ENCODE results near the gene CFAP251. TPM values are rescaled to one million over a fixed set of nuclear protein-coding genes. Genes with fewer than 3 reads are reported as not detected.

CFAP251 gene
- total RNA-seq, 1 donor from 2014 or later = 1.2 TPM

GRCh38 chr12:122050706-122051105 lies 132.3 kb downstream of the CFAP251 start:
- POLR2A ChIA-PET = no interaction called here
- CTCF ChIA-PET = interaction anchor here (8.7 kb wide), 1 partner anchor 72 kb away, joined by 122 read pairs; no protein-coding TSS in a partner anchor
- intact Hi-C loops (cut with micrococcal nuclease) = no loop called here
- no peak overlapping the region for H3K4me3 Mint-ChIP-seq
- H3K36me3 Mint-ChIP-seq (ENCODE audit: low read depth) = peaks cover 70% of the 10 kb centered on the region
- H3K4me1 Mint-ChIP-seq = peaks cover 4% of the 10 kb centered on the region
- no peaks in the 10 kb centered on the region for H3K9me3 Mint-ChIP-seq
- H3K27ac Mint-ChIP-seq = no peak overlapping the region
- TF ChIP-seq, protein P1, sequence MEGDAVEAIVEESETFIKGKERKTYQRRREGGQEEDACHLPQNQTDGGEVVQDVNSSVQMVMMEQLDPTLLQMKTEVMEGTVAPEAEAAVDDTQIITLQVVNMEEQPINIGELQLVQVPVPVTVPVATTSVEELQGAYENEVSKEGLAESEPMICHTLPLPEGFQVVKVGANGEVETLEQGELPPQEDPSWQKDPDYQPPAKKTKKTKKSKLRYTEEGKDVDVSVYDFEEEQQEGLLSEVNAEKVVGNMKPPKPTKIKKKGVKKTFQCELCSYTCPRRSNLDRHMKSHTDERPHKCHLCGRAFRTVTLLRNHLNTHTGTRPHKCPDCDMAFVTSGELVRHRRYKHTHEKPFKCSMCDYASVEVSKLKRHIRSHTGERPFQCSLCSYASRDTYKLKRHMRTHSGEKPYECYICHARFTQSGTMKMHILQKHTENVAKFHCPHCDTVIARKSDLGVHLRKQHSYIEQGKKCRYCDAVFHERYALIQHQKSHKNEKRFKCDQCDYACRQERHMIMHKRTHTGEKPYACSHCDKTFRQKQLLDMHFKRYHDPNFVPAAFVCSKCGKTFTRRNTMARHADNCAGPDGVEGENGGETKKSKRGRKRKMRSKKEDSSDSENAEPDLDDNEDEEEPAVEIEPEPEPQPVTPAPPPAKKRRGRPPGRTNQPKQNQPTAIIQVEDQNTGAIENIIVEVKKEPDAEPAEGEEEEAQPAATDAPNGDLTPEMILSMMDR (IDR thresholded peaks at IDR 0.05) = no peak
- DNase-seq (no peak), ATAC-seq (ENCODE audit: low read depth) (no peak)
- no peaks in the 10 kb centered on the region for H3K27me3 Mint-ChIP-seq

- Mint-ChIP-seq H3K27me3 (no peaks in the 10 kb centered on the region), H3K27ac (no peak overlapping the region), H3K36me3 (ENCODE audit: low read depth) (peaks cover 70% of the 10 kb centered on the region), H3K9me3 (no peaks in the 10 kb centered on the region), H3K4me3 (no peak overlapping the region), H3K4me1 (peaks cover 4% of the 10 kb centered on the region)
- TF ChIP-seq, protein P1 (IDR thresholded peaks at IDR 0.05) = no peak
- intact Hi-C loops (cut with micrococcal nuclease) = no loop called here
- DNase-seq = no peak
- ATAC-seq (ENCODE audit: low read depth) = no peak
- CTCF ChIA-PET = interaction anchor here (8.7 kb wide), 1 partner anchor 72 kb away, joined by 122 read pairs; no protein-coding TSS in a partner anchor
- POLR2A ChIA-PET = interaction anchor here (0.7 to 0.9 kb wide), 2 partner anchors 59 to 71 kb away, joined by 8 to 13 read pairs; no protein-coding TSS in a partner anchor
Observed at GRCh38 chr12:122051231-122051876, 133.0 kb downstream of the CFAP251 start.

DNA sequence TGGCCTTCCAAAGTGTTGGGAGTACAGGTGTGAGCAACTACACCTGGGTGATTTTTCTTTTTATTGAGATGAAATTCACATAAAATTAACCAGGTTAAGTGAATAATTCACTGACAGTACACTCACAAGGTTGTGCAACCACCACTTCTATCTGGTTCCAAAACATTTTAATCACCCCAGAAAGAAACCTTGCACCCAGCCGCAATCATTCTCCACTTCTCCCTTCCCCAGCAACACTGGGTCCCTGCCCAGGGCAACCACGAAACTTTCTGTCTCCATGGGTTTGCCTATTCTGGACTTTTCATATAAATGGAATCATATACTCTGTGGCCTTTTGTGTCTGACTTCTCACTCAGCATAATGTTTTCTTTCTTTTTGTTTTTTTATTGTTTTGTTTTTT lies 133.9 kb downstream of the CFAP251 start:
- ChIA-PET POLR2A (interaction anchor here (0.7 kb wide), 1 partner anchor 60 kb away, joined by 8 read pairs; no protein-coding TSS in a partner anchor), CTCF (interaction anchor here (8.7 kb wide), 1 partner anchor 71 kb away, joined by 122 read pairs; no protein-coding TSS in a partner anchor)
- H3K9me3 Mint-ChIP-seq = no peaks in the 10 kb centered on the region
- TF ChIP-seq, protein P1 (IDR thresholded peaks at IDR 0.05) = no peak
- peaks cover 4% of the 10 kb centered on the region for H3K4me1 Mint-ChIP-seq
- H3K4me3 Mint-ChIP-seq = no peak overlapping the region
- intact Hi-C loops (cut with micrococcal nuclease) = no loop called here
- ATAC-seq (ENCODE audit: low read depth) = no peak
- H3K27me3 Mint-ChIP-seq = no peaks in the 10 kb centered on the region
- H3K27ac Mint-ChIP-seq = no peak overlapping the region
- peaks cover 72% of the 10 kb centered on the region for H3K36me3 Mint-ChIP-seq (ENCODE audit: low read depth)
- no peak for DNase-seq

Other genes starting within 250 kb of the CFAP251 start
- 0.20 and 0.42 TPM in 2 replicates for gene MORN3, start 248.9 kb upstream of the CFAP251 start, total RNA-seq
- 7.3 and 8.3 TPM in 2 replicates for gene TMEM120B, start 205.8 kb upstream of the CFAP251 start, total RNA-seq
- 133 and 142 TPM in 2 replicates for gene RHOF, start 124.9 kb upstream of the CFAP251 start, total RNA-seq
- 36.0 and 40.3 TPM in 2 replicates for gene SETD1B, start 114.6 kb upstream of the CFAP251 start, total RNA-seq
- gene HPD, start 59.7 kb upstream of the CFAP251 start, total RNA-seq = not detected in 2 replicates
- gene PSMD9, start 29.8 kb upstream of the CFAP251 start, total RNA-seq = 35.9 and 40.2 TPM in 2 replicates
- gene BCL7A, start 103.3 kb downstream of the CFAP251 start, total RNA-seq = 38.6 and 41.4 TPM in 2 replicates
- gene MLXIP, start 160.2 kb downstream of the CFAP251 start, total RNA-seq = 26.7 and 33.7 TPM in 2 replicates

Measured in activated B cell treated with CpG ODN at 0.5 μM for 24 hours (primary cell).